ENCODE data around the gene SEPTIN1. TPM values are rescaled to one million over a fixed set of nuclear protein-coding genes. Genes with fewer than 3 reads are reported as not detected.

Gene SEPTIN1
- total RNA-seq, 1 experiment from 2014 or later: 3.4 TPM

GRCh38 chr16:30372038-30372712, 10.2 kb downstream of the SEPTIN1 start (continued):
- TF ChIP-seq ZNF274 (IDR thresholded peaks at IDR 0.05; ENCODE audit: low read depth, low read length) (no peak), YY1 (IDR thresholded peaks at IDR 0.05; ENCODE audit: extremely low read depth, insufficient replicate concordance, low read depth, low read length) (no peak), RAD21 (IDR thresholded peaks at IDR 0.05; ENCODE audit: low read depth) (no peak), CTCF (IDR thresholded peaks at IDR 0.05 in 2 of 3, conservative IDR thresholded peaks at IDR 0.05 in 1 of 3; ENCODE audit: borderline replicate concordance in 1 of 3, insufficient read depth in 1 of 3, low read depth in 2 of 3, low read length in 2 of 3) (no peak), ZFX (IDR thresholded peaks at IDR 0.05) (no peak), EZH2phosphoT487 (IDR thresholded peaks at IDR 0.05; ENCODE audit: borderline replicate concordance) (no peak)

- Histone ChIP-seq H3K4me1 (ENCODE audit: control insufficient read depth in 1 of 2, insufficient read depth in 2 of 2, low read length in 2 of 2) (peaks cover 18 to 30% of the 10 kb centered on the region in 2 experiments), H3K4me3 (replicated peaks in 1 of 2; ENCODE audit: low read depth in 1 of 2, low read length in 2 of 2) (peak overlapping the region; percentile 32 to 53), H3K27me3 (ENCODE audit: insufficient read depth, low read length) (no peaks in the 10 kb centered on the region), H3K9me3 (ENCODE audit: control insufficient read depth in 1 of 2, insufficient read depth in 1 of 2, low read depth in 1 of 2, low read length in 2 of 2) (no peaks in the 10 kb centered on the region), H3K36me3 (ENCODE audit: control insufficient read depth in 1 of 2, insufficient read depth in 2 of 2, low read length in 2 of 2) (peaks cover 2 to 6% of the 10 kb centered on the region in 2 experiments; a peak in 2 of 4 replicates), H3K27ac (ENCODE audit: low read depth, low read length) (peak overlapping the region; percentile 42), H3K9me2 (ENCODE audit: insufficient read depth) (no peaks in the 10 kb centered on the region), H3K79me2 (ENCODE audit: insufficient read depth, low read length) (peaks cover 36% of the 10 kb centered on the region), H3K9ac (ENCODE audit: low read length) (peak overlapping the region; percentile 53), H3K4me2 (ENCODE audit: low read length) (peak overlapping the region; percentile 77), H2AFZ (ENCODE audit: low read depth, low read length, poor library complexity, severe bottlenecking) (no peak overlapping the region), H4K20me1 (ENCODE audit: insufficient read depth) (no peaks in the 10 kb centered on the region)
- no peak for ATAC-seq
- DNase-seq (ENCODE audit: low read depth, low spot score): no peak
- TF ChIP-seq CBX3 (IDR thresholded peaks at IDR 0.05; ENCODE audit: low read depth) (no peak), SRF (IDR thresholded peaks at IDR 0.05; ENCODE audit: low read depth) (no peak), TCF7L2 (IDR thresholded peaks at IDR 0.05; ENCODE audit: borderline replicate concordance, extremely low read depth, insufficient read depth, insufficient read length) (no peak), MAX (IDR thresholded peaks at IDR 0.05) (no peak), POLR2A (IDR thresholded peaks at IDR 0.05; ENCODE audit: borderline replicate concordance, extremely low read depth, insufficient read depth, insufficient read length) (no peak), YY1 (IDR thresholded peaks at IDR 0.05; ENCODE audit: extremely low read depth, insufficient replicate concordance, low read depth, low read length) (no peak), SIN3A (IDR thresholded peaks at IDR 0.05; ENCODE audit: low read depth) (no peak), FOSL1 (IDR thresholded peaks at IDR 0.05; ENCODE audit: low read depth) (no peak), EZH2 (IDR thresholded peaks at IDR 0.05) (no peak), ATF3 (IDR thresholded peaks at IDR 0.05) (no peak)
- intact Hi-C loops (cut with micrococcal nuclease): loop anchor here (2.0 kb wide), 1 partner anchor 37 kb away; no protein-coding TSS in a partner anchor
- RAD21 ChIA-PET (ENCODE audit: low non-redundant PET in 1 of 2, low total read pairs in 2 of 2, uncharacterized antibody in 2 of 2, unreplicated experiment in 2 of 2): interaction anchor here in 1 of 2 experiments (1.1 kb wide), 1 partner anchor 38 kb away, joined by 3 read pairs; no protein-coding TSS in a partner anchor
- CTCF ChIA-PET: interaction anchor here (0.9 to 2.2 kb wide), 9 partner anchors 15 to 259 kb away, joined by 3 to 17 read pairs (median 4); partner anchors contain the start of genes CD2BP2, DCTPP1 and ZNF48
- TSS peak; percentile 70 for BruUV-seq (replicated peaks)
- POLR2A ChIA-PET: interaction anchor here (0.8 to 1.9 kb wide), 8 partner anchors 15 to 263 kb away, joined by 3 to 15 read pairs (median 6); partner anchors contain the start of genes CD2BP2, ZNF48 and ZNF771
Measured at GRCh38 chr16:30371248-30371816, 11.0 kb downstream of the SEPTIN1 start.

Measured in HCT116 (cell line).